Measurements from ENCODE around the gene DMAC2. TPM values are rescaled to one million over a fixed set of nuclear protein-coding genes. Genes with fewer than 3 reads are reported as not detected.

Gene DMAC2
- total RNA-seq, 2 donors from 2014 or later: 52.9 to 71.5 TPM

DNA sequence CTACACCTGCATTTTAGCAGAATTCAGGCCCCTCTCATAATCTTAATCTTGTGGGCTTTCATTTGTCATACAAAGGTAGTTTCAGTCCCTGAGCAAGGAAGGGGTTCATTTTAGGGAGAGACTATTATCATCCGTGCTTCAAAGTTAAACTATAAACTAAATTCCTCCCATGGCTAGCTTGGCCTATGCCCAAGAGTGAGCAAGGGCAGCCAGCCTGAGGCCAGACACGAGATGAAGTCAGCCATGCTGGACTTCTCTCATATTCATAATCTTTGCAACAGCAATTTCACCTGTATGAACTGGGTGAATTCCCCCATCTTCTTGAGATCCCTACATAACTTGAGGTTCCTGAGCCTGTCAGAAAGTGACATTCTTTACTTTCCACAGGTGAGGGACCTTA is 16.2 kb upstream of the DMAC2 start:
- peaks cover 11% of the 10 kb centered on the region for H3K9me3 Mint-ChIP-seq
- no peak overlapping the region for H3K4me3 Mint-ChIP-seq
- Histone ChIP-seq H3K9ac (ENCODE audit: extremely low read depth, low read length, poor library complexity, severe bottlenecking) (no peak overlapping the region), H3K27ac (ENCODE audit: low read depth, low read length) (no peak overlapping the region), H3K27me3 (ENCODE audit: control insufficient read depth, insufficient read depth, low read length, poor library complexity, severe bottlenecking) (peaks cover 16% of the 10 kb centered on the region), H3K36me3 (ENCODE audit: control insufficient read depth, insufficient read depth, low read length) (no peaks in the 10 kb centered on the region), H3K4me3 (ENCODE audit: low read length) (no peak overlapping the region), H3K9me3 (ENCODE audit: control insufficient read depth, low read length) (no peaks in the 10 kb centered on the region), H3K4me1 (ENCODE audit: control insufficient read depth, insufficient read depth, low read length) (no peaks in the 10 kb centered on the region)
- TF ChIP-seq, protein P1, sequence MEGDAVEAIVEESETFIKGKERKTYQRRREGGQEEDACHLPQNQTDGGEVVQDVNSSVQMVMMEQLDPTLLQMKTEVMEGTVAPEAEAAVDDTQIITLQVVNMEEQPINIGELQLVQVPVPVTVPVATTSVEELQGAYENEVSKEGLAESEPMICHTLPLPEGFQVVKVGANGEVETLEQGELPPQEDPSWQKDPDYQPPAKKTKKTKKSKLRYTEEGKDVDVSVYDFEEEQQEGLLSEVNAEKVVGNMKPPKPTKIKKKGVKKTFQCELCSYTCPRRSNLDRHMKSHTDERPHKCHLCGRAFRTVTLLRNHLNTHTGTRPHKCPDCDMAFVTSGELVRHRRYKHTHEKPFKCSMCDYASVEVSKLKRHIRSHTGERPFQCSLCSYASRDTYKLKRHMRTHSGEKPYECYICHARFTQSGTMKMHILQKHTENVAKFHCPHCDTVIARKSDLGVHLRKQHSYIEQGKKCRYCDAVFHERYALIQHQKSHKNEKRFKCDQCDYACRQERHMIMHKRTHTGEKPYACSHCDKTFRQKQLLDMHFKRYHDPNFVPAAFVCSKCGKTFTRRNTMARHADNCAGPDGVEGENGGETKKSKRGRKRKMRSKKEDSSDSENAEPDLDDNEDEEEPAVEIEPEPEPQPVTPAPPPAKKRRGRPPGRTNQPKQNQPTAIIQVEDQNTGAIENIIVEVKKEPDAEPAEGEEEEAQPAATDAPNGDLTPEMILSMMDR (conservative IDR thresholded peaks at IDR 0.05): no peak
- no peaks in the 10 kb centered on the region for H3K36me3 Mint-ChIP-seq (ENCODE audit: low read depth)
- no peaks in the 10 kb centered on the region for H3K4me1 Mint-ChIP-seq
- 22 to 58% methylated on average over 1 to 2 of the region's 2 CpGs for WGBS, 2 experiments (ENCODE audit: insufficient coverage in 1 of 2, insufficient read length in 1 of 2)
- no peak for DNase-seq
- H3K27ac Mint-ChIP-seq: no peak overlapping the region
- peaks cover 29% of the 10 kb centered on the region for H3K27me3 Mint-ChIP-seq (ENCODE audit: insufficient read depth)

DNA sequence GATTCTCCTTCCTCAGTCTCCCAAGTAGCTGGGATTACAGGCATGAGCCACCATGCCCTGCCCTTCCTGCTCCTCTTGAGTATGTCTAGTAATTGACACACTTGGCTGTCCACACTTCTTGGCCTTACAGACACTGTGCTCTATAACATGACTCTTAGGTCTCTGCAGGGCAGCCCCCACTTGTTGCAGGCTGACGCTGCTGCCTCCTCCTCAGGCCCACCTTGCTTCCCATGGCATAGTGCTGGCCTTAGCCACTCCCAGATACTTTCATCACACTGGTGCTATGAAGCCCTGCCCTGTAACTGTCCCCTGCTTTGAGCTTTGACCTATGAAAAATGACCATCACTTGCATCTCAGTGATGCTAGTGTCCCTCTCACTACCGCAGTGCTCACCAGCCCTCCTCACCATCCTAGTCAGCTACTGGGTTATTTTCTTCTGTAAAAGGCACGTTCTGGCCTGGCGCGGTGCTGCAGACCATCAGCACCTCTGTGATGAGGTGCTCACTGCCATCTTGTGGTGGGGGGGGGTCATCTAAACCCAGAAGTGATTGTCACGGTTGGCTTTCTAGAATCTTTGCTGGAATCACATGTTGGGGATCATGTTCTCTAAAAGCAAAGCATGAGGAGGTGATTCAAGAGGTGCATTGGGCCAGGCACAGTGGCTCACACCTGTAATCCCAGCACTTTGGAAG is 13.0 kb upstream of the DMAC2 start:
- Mint-ChIP-seq H3K27ac (no peak overlapping the region), H3K27me3 (ENCODE audit: insufficient read depth) (peaks cover 36% of the 10 kb centered on the region), H3K4me1 (no peaks in the 10 kb centered on the region), H3K4me3 (no peak overlapping the region), H3K9me3 (peaks cover 2% of the 10 kb centered on the region), H3K36me3 (ENCODE audit: low read depth) (no peaks in the 10 kb centered on the region)
- no peak overlapping the region for H3K27ac ChIP-seq (ENCODE audit: low read depth, low read length)
- DNase-seq: no peak
- no peaks in the 10 kb centered on the region for H3K36me3 ChIP-seq (ENCODE audit: control insufficient read depth, insufficient read depth, low read length)
- no peaks in the 10 kb centered on the region for H3K4me1 ChIP-seq (ENCODE audit: control insufficient read depth, insufficient read depth, low read length)
- no peaks in the 10 kb centered on the region for H3K9me3 ChIP-seq (ENCODE audit: control insufficient read depth, low read length)
- no peak overlapping the region for H3K4me3 ChIP-seq (ENCODE audit: low read length)
- peaks cover 36% of the 10 kb centered on the region for H3K27me3 ChIP-seq (ENCODE audit: control insufficient read depth, insufficient read depth, low read length, poor library complexity, severe bottlenecking)
- WGBS, 2 experiments (ENCODE audit: insufficient coverage in 1 of 2, insufficient read length in 1 of 2): 47 to 62% methylated on average over 4 to 6 of the region's 6 CpGs
- TF ChIP-seq, protein P1 (conservative IDR thresholded peaks at IDR 0.05): no peak
- H3K9ac ChIP-seq (ENCODE audit: extremely low read depth, low read length, poor library complexity, severe bottlenecking): no peak overlapping the region

DNA sequence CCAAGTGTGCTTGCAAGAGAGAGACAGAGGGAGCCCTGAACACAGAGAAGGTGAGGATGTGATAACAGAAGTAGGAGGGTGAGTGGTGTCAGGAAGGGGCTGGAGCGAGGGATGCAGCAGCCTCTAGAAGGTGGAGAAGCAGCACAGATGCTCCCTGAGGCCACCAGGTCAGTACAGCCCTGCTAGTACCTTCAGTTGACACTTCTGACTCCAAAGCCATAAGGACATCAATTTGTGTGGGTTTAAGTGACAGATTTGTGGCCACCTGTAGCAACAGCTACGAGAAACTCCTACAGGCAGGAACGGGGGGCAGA is 10.1 kb upstream of the DMAC2 start:
- peaks cover 39% of the 10 kb centered on the region for H3K27me3 ChIP-seq (ENCODE audit: control insufficient read depth, insufficient read depth, low read length, poor library complexity, severe bottlenecking)
- no peaks in the 10 kb centered on the region for H3K9me3 ChIP-seq (ENCODE audit: control insufficient read depth, low read length)
- no peaks in the 10 kb centered on the region for H3K4me1 ChIP-seq (ENCODE audit: control insufficient read depth, insufficient read depth, low read length)
- Mint-ChIP-seq H3K4me1 (no peaks in the 10 kb centered on the region), H3K4me3 (no peak overlapping the region), H3K27ac (no peak overlapping the region), H3K9me3 (no peaks in the 10 kb centered on the region), H3K27me3 (ENCODE audit: insufficient read depth) (peaks cover 40% of the 10 kb centered on the region), H3K36me3 (ENCODE audit: low read depth) (no peaks in the 10 kb centered on the region)
- H3K36me3 ChIP-seq (ENCODE audit: control insufficient read depth, insufficient read depth, low read length): no peaks in the 10 kb centered on the region
- H3K27ac ChIP-seq (ENCODE audit: low read depth, low read length): no peak overlapping the region
- no peak overlapping the region for H3K4me3 ChIP-seq (ENCODE audit: low read length)
- no peak for DNase-seq
- 87 to 100% methylated on average over 1 to 3 of the region's 3 CpGs for WGBS, 2 experiments (ENCODE audit: insufficient coverage in 1 of 2, insufficient read length in 1 of 2)
- TF ChIP-seq, protein P1 (conservative IDR thresholded peaks at IDR 0.05): no peak
- no peak overlapping the region for H3K9ac ChIP-seq (ENCODE audit: extremely low read depth, low read length, poor library complexity, severe bottlenecking)
